ENCODE data around the gene CD300LG. TPM values are rescaled to one million over a fixed set of nuclear protein-coding genes. Genes with fewer than 3 reads are reported as not detected.
A peak's percentile ranks its signal among the peaks of the same experiment; 100 is the strongest.

Gene CD300LG
- total RNA-seq, 1 experiment from 2014 or later, result not detected

DNA sequence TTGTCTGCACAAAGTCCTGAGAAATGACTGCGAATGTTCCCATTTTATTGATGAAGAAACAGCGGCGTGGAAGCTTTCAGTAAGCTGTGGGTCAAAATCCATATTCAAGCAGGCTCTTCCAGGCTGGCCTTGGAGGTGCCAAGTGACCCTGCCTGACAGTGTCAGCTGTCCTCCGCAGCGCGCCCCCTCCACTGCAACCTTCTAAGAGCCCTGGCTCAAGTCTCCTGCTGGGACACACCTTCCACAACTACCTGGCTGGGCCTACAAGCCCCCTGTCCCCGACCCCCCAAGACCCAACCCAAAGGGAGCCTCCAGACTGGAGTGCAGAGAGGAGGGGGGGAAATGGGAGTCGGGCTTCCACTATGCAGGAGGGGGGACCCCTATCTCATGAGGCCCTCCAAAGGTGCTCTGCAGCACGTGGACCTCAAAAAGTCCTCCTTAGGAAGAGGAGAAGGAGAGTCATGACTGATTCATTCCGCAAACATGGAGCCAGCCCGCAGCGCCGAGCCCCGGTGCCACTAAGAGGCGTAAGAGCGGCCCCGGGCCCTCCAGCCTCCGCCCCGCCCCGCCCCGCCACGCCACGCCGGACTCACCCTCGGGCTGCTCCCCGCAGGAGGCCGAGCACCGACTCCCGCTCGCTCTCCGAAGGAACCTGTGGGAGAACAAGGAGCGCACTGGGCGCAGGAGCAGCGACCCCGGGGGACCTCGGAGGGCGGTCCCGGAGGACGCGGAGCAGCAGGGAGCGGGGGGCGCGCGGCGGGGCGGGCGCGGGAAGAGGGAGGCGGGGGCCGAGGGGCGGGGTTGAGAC lies 14.6 kb upstream of the CD300LG start:
- Histone ChIP-seq H3K9me3 (ENCODE audit: insufficient read depth, low read depth) (no peaks in the 10 kb centered on the region), H3K27me3 (ENCODE audit: insufficient read depth, low read depth) (no peaks in the 10 kb centered on the region), H2AFZ (peak overlapping the region; percentile 65; the same call in 1 of the 2 replicates), H3F3A (ENCODE audit: insufficient read depth, low read depth) (peaks cover 12% of the 10 kb centered on the region; the same call in 1 of the 2 replicates), H3K9me2 (ENCODE audit: insufficient read depth) (no peaks in the 10 kb centered on the region), H3K4me3 (peak overlapping the region; percentile 60), H3K4me2 (peak overlapping the region; percentile 84), H3K27ac (0 out of 2 replicates have a peak overlapping the region, but pooled peaks have one; percentile 30), H4K20me1 (ENCODE audit: insufficient read depth) (no peaks in the 10 kb centered on the region), H3K4me1 (replicated peaks; ENCODE audit: insufficient read depth) (peaks cover 10% of the 10 kb centered on the region), H3K79me2 (ENCODE audit: low read depth) (peaks cover 8% of the 10 kb centered on the region; the same call in 1 of the 2 replicates), H3K36me3 (ENCODE audit: low read depth) (peaks cover 7% of the 10 kb centered on the region; the same call in 1 of the 2 replicates)
- DNase-seq, result peak; percentile 57 to 75
- BruUV-seq (replicated peaks), result TSS peak; percentile 39
- POLR2A ChIA-PET (ENCODE audit: unreplicated experiment), result interaction anchor here (0.5 to 0.6 kb wide), 2 partner anchors 105 to 496 kb away, joined by 5 to 13 read pairs; no protein-coding TSS in a partner anchor
- intact Hi-C loops (cut with micrococcal nuclease; ENCODE audit: unreplicated experiment), result no loop called here
- TF ChIP-seq CTCF (conservative IDR thresholded peaks at IDR 0.05) (no peak), EZH2 (IDR thresholded peaks at IDR 0.05; ENCODE audit: low read depth) (no peak)
- CTCF ChIA-PET, result no interaction called here

- no TSS peak for BruUV-seq (replicated peaks)
- POLR2A ChIA-PET (ENCODE audit: unreplicated experiment), result no interaction called here
- Histone ChIP-seq H3F3A (ENCODE audit: insufficient read depth, low read depth) (peaks cover 17% of the 10 kb centered on the region; the same call in 1 of the 2 replicates), H3K27ac (0 out of 2 replicates have a peak within 1 kb of the TSS, but pooled peaks have one; percentile 30), H3K4me3 (peak within 1 kb of the TSS; percentile 60), H3K4me2 (peak within 1 kb of the TSS; percentile 84), H2AFZ (peak within 1 kb of the TSS; percentile 65; the same call in 1 of the 2 replicates), H4K20me1 (ENCODE audit: insufficient read depth) (no peaks in the 10 kb centered on the region), H3K9me3 (ENCODE audit: insufficient read depth, low read depth) (no peaks in the 10 kb centered on the region), H3K4me1 (replicated peaks; ENCODE audit: insufficient read depth) (peaks cover 11% of the 10 kb centered on the region), H3K79me2 (ENCODE audit: low read depth) (peaks cover 8% of the 10 kb centered on the region; the same call in 1 of the 2 replicates), H3K9me2 (ENCODE audit: insufficient read depth) (no peaks in the 10 kb centered on the region), H3K27me3 (ENCODE audit: insufficient read depth, low read depth) (no peaks in the 10 kb centered on the region), H3K36me3 (ENCODE audit: low read depth) (peaks cover 7% of the 10 kb centered on the region; the same call in 1 of the 2 replicates)
- TF ChIP-seq CTCF (conservative IDR thresholded peaks at IDR 0.05) (no peak), EZH2 (IDR thresholded peaks at IDR 0.05; ENCODE audit: low read depth) (no peak)
- DNase-seq, result peak in 1 of 2 experiments; percentile 79
- intact Hi-C loops (cut with micrococcal nuclease; ENCODE audit: unreplicated experiment), result no loop called here
- CTCF ChIA-PET, result no interaction called here
These were observed 13.8 kb upstream of the CD300LG start, which contains the start of gene MPP3 for GRCh38 chr17:43832976-43833829. Gene MPP3 (minus strand): TSS chr17:43833146. CDS start chr17:43831906, 1,240 bp downstream.

- no peak overlapping the region for H3K4me3 ChIP-seq
- TSS peak; percentile 57 for BruUV-seq (replicated peaks)
- H2AFZ ChIP-seq, result no peak overlapping the region
- H3K79me2 ChIP-seq (ENCODE audit: low read depth), result peaks cover 8% of the 10 kb centered on the region; the same call in 1 of the 2 replicates
- H3K27ac ChIP-seq, result no peak overlapping the region
- peak in 1 of 2 experiments; percentile 51 for DNase-seq
- no peaks in the 10 kb centered on the region for H3K9me3 ChIP-seq (ENCODE audit: insufficient read depth, low read depth)
- ChIA-PET POLR2A (ENCODE audit: unreplicated experiment) (interaction anchor here (0.5 kb wide), 1 partner anchor 21 kb away, joined by 4 read pairs; no protein-coding TSS in a partner anchor), CTCF (no interaction called here)
- H3F3A ChIP-seq (ENCODE audit: insufficient read depth, low read depth), result peaks cover 24% of the 10 kb centered on the region
- peaks cover 7% of the 10 kb centered on the region; the same call in 1 of the 2 replicates for H3K36me3 ChIP-seq (ENCODE audit: low read depth)
- no peaks in the 10 kb centered on the region for H4K20me1 ChIP-seq (ENCODE audit: insufficient read depth)
- H3K9me2 ChIP-seq (ENCODE audit: insufficient read depth), result no peaks in the 10 kb centered on the region
- H3K4me2 ChIP-seq, result peak overlapping the region; percentile 84; the same call in 1 of the 2 replicates
- no peaks in the 10 kb centered on the region for H3K27me3 ChIP-seq (ENCODE audit: insufficient read depth, low read depth)
- peaks cover 20% of the 10 kb centered on the region for H3K4me1 ChIP-seq (replicated peaks; ENCODE audit: insufficient read depth)
- intact Hi-C loops (cut with micrococcal nuclease; ENCODE audit: unreplicated experiment), result no loop called here
- TF ChIP-seq CTCF (conservative IDR thresholded peaks at IDR 0.05) (no peak), EZH2 (IDR thresholded peaks at IDR 0.05; ENCODE audit: low read depth) (no peak)
These were observed 12.9 kb upstream of the CD300LG start for GRCh38 chr17:43834106-43834505.
